Activated CD8-positive, alpha-beta memory T cell treated with anti-CD3 and anti-CD28 coated beads, Interleukin-2, amount 10 ng/mL, durations not matched to agents 7 days and 5 days (primary cell): ENCODE measurements around the gene AKAP10. TPM values are rescaled to one million over a fixed set of nuclear protein-coding genes. Genes with fewer than 3 reads are reported as not detected.
A peak's percentile ranks its signal among the peaks of the same experiment; 100 is the strongest.

Experiments
- ATAC-seq: fragments of 150-1000 bp; cut with Tn5 transposase; one replicate; pipeline ENCODE4 v1.10.0; 2021; ENCODE audit warnings: moderate library complexity
- CTCF ChIA-PET: fragments of 350-600 bp; sonication (Branson Sonifier 250); formaldehyde crosslinking; loops from one replicate; lab custom pipeline; 2021; ENCODE audit warnings: antibody characterized with exemption; lab: Charles Lee
- DNase-seq: peaks from one replicate; pipeline ENCODE4 v3.0.0-alpha.2; 2020
- H3K27ac Mint-ChIP-seq: one replicate; pipeline ENCODE4 v1.8.0; 2021; ENCODE audit warnings: mild to moderate bottlenecking, mixed read lengths
- H3K27me3 Mint-ChIP-seq: one replicate; pipeline ENCODE4 v1.8.0; 2021; ENCODE audit warnings: mixed read lengths
- H3K36me3 Mint-ChIP-seq: one replicate; pipeline ENCODE4 v1.8.0; 2021; ENCODE audit warnings: mild to moderate bottlenecking, mixed read lengths
- H3K4me1 Mint-ChIP-seq: one replicate; pipeline ENCODE4 v1.8.0; 2021; ENCODE audit warnings: mixed read lengths
- H3K4me3 Mint-ChIP-seq: one replicate; pipeline ENCODE4 v1.8.0; 2021; ENCODE audit warnings: mild to moderate bottlenecking, moderate library complexity, mixed read lengths
- H3K9me3 Mint-ChIP-seq: one replicate; pipeline ENCODE4 v1.8.0; 2022; ENCODE audit warnings: low read depth, mixed read lengths
- total RNA-seq, 2 experiments: library from RNA; stranded (reverse); gene quantifications; one replicate each; pipeline ENCODE4 v1.2.3, GENCODE V29; 2021

The AKAP10 gene
- total RNA-seq, 2 experiments from 2014 or later: 34.3 to 44.6 TPM

DNA sequence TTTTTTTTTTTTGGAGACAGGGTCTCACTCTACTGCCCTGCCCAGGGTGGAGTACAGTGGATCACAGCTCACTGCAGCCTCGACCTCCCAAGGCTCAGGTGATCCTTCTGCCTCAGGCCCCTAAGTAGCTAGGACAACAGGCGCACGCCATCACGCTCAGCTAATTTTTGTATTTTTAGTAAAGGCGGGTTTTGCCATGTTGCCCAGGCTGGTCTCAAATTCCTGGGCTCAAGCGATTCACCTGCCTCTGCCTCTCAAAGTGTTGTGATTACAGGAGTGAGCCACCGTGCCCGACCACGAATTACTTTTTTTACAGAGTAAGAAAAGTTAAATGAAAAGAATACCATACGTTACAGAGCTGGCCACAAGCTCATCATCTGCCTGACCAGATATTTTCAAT lies 38.9 kb downstream of the AKAP10 start:
- peaks cover 4% of the 10 kb centered on the region for H3K4me1 Mint-ChIP-seq
- no peak overlapping the region for H3K4me3 Mint-ChIP-seq
- ATAC-seq (no peak), DNase-seq (no peak)
- peaks cover 40% of the 10 kb centered on the region for H3K36me3 Mint-ChIP-seq
- H3K27me3 Mint-ChIP-seq: no peaks in the 10 kb centered on the region
- no peaks in the 10 kb centered on the region for H3K9me3 Mint-ChIP-seq
- H3K27ac Mint-ChIP-seq: no peak overlapping the region
- CTCF ChIA-PET: no interaction called here

DNA sequence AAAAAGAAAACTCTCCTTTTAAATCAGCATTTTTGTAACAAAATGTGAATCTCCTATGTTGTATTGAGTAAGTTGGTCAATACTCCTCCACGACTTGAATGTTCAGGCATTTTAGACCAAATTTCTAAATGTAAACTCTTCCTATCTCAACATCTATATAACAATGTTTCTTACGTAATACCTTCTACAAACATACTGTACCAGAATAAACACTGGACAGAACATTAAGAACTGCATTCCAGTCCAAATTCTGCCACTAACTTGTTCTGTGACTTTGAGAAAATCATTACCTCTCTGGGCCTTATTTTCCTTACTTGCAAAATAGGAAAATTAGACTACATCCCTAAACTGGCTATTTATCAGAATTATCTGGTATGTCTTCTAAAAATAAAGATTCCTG lies 40.1 kb downstream of the AKAP10 start:
- no peak overlapping the region for H3K4me3 Mint-ChIP-seq
- H3K9me3 Mint-ChIP-seq: no peaks in the 10 kb centered on the region
- ATAC-seq (no peak), DNase-seq (no peak)
- H3K27me3 Mint-ChIP-seq: no peaks in the 10 kb centered on the region
- peaks cover 45% of the 10 kb centered on the region for H3K36me3 Mint-ChIP-seq
- H3K27ac Mint-ChIP-seq: no peak overlapping the region
- CTCF ChIA-PET: no interaction called here
- H3K4me1 Mint-ChIP-seq: peaks cover 4% of the 10 kb centered on the region

DNA sequence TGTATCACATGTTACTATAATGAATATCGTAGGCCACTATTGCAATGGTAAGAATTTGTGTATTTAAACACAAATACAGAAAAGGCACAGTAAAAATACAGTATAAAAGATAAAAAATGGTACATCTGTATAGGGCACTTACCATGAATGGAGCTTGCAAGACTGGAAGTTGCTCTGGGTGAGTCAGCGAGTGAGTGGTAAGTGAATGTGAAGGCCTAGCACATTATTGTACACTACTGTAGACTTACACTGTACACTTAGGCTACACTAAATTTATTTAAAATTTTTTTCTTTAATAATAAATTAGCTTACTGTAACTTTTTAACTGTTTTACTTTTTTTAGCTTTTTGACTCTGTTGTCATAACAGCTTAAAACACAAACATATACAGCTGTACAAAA lies 42.5 kb downstream of the AKAP10 start:
- CTCF ChIA-PET: interaction anchor here (1.5 kb wide), 1 partner anchor 9 kb away, joined by 5 read pairs; no protein-coding TSS in a partner anchor
- Mint-ChIP-seq H3K4me3 (no peak overlapping the region), H3K27me3 (no peaks in the 10 kb centered on the region), H3K4me1 (no peaks in the 10 kb centered on the region), H3K9me3 (no peaks in the 10 kb centered on the region), H3K27ac (no peak overlapping the region), H3K36me3 (peaks cover 46% of the 10 kb centered on the region)
- ATAC-seq: no peak
- no peak for DNase-seq

DNA sequence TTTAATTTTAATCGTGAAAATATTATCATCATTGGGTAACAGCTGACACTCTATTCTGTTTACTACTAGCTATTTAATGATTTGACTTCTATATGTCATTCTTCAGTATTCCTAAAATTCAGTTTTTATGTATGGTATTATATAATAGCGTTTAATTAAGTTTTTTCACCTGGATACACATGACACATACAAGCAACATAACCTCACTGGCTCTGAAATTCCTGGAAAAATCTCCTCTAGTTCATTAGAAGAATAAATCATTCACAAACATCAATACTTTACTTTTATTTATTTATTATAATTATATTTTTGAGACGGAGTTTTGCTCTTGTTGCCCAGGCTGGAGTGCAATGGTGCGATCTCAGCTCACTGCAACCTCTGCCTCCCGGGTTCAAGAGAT lies 44.0 kb downstream of the AKAP10 start:
- CTCF ChIA-PET: no interaction called here
- DNase-seq: no peak

DNA sequence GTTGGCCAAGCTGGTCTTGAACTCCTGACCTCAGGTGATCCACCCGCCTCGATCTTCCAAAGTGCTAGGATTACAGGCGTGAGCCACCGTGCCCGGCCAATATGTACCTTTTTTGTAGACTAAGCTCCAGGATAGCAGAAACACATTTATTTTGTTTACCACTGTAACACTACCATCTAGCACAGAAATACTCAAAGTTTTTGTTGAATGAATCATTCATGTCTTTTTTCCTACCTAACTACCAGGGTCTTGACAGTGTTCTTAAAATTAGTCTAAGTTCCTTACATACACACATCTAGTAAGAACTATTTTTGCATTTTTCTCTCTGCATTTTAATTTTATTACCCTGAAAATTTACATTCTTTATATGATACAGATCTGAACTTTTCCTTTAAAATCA lies 44.4 kb downstream of the AKAP10 start:
- Mint-ChIP-seq H3K27me3 (no peaks in the 10 kb centered on the region), H3K4me3 (no peak overlapping the region), H3K27ac (no peak overlapping the region), H3K9me3 (no peaks in the 10 kb centered on the region), H3K36me3 (peaks cover 50% of the 10 kb centered on the region), H3K4me1 (peaks cover 12% of the 10 kb centered on the region)
- CTCF ChIA-PET: no interaction called here
- DNase-seq: no peak
- ATAC-seq: no peak

More for the DNA sequence above, 44.0 kb downstream of the AKAP10 start:
- Mint-ChIP-seq H3K36me3 (peaks cover 46% of the 10 kb centered on the region), H3K9me3 (no peaks in the 10 kb centered on the region), H3K4me1 (peaks cover 8% of the 10 kb centered on the region), H3K27ac (no peak overlapping the region), H3K4me3 (no peak overlapping the region), H3K27me3 (no peaks in the 10 kb centered on the region)
- no peak for ATAC-seq

DNA sequence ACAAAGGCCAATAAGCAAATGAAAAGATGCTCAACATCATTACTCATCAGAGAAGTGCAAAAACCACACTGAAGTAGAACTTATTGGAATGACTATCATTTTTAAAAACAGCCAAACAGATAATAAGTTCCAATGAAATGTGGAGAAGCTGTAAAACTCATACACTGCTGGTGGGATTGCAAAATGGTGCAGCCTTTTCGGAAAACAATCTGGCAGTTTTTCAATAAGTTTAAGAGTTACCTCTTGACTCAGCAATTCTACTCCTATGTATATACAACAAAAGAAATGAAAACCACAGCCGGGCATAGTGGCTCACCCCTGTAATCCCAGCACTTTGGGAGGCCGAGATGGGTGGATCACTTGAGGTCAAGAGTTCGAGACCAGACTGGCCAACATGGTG lies 49.3 kb downstream of the AKAP10 start:
- Mint-ChIP-seq H3K27me3 (no peaks in the 10 kb centered on the region), H3K27ac (peak overlapping the region; percentile 11), H3K4me1 (peaks cover 15% of the 10 kb centered on the region), H3K9me3 (no peaks in the 10 kb centered on the region), H3K4me3 (no peak overlapping the region), H3K36me3 (peaks cover 60% of the 10 kb centered on the region)
- ATAC-seq (no peak), DNase-seq (no peak)
- CTCF ChIA-PET: no interaction called here

DNA sequence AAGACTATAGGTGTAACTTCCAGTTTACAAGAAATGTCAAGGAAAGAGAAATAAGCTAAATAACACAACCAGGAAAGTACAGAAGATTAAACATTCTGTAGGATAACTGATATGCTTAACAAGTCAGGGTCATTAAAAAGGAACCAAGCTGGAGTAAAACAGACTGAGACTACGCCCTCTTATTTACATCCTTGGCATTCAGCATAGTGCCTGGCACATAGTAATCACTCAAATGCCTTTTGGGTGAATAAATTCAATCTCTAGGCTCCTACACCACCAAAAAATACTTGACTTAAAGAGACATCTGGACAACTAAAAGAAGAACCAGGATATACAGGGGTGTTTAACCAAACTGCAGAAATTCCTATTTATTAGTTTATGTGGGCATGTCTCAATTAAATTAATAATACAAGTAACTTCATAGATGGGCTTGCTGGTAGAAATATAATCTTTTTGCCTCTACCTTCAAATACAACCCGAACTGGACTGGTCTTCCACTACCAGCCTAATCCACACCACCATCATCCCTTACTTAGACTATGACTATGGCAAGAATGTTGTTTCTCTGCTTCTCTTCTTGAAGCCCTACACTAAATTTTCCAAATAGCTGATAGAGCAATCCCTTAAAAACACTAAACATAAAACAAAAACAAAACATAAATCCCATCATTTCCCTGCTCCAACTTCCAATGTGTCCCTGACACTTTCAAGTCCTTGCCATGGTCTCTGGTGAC lies 62.2 kb downstream of the AKAP10 start:
- ATAC-seq (no peak), DNase-seq (no peak)
- CTCF ChIA-PET: no interaction called here
- Mint-ChIP-seq H3K9me3 (no peaks in the 10 kb centered on the region), H3K36me3 (peaks cover 39% of the 10 kb centered on the region), H3K4me1 (peaks cover 2% of the 10 kb centered on the region), H3K27ac (no peak overlapping the region), H3K4me3 (no peak overlapping the region), H3K27me3 (no peaks in the 10 kb centered on the region)

DNA sequence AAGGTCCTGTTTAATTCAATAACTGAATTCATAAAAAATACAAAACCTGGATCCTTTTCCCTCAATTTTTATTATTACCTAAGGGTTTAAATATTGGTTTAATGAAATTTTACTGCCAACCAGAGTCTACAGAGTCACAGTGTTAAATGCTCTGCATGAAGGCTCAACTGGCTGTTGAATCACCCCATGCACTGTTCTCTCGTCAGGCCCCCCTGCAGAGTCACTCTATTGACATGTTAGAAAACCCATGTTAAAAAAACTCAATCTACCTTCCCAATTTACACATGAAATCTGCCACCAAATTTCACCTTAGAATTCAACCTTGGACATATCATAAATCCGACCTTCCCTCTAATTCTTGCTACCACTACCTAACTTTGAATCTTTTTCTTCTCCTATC lies 66.6 kb downstream of the AKAP10 start:
- ATAC-seq: no peak
- Mint-ChIP-seq H3K27ac (no peak overlapping the region), H3K9me3 (no peaks in the 10 kb centered on the region), H3K27me3 (no peaks in the 10 kb centered on the region), H3K36me3 (peaks cover 45% of the 10 kb centered on the region), H3K4me3 (no peak overlapping the region), H3K4me1 (peaks cover 2% of the 10 kb centered on the region)
- no peak for DNase-seq
- CTCF ChIA-PET: interaction anchor here (1.3 kb wide), 1 partner anchor 144 kb away, joined by 3 read pairs; no protein-coding TSS in a partner anchor

DNA sequence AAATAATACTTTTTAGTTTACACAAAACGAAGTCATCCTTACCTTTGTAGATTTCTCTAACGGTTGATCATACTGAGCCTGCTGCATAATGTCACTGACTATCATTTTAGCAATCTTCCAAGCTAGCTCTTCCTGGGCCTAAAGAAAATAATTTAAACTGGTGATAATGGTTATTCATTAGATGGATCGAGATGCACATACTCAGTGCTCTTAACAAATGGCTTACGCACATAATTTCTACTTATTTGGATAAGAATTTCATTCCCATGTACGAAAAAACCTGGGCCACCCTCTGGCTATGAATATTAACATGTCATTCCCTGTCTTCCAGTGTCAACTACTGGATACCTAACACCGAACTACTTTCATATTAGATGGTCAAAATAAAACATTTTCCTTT lies 68.5 kb downstream of the AKAP10 start:
- CTCF ChIA-PET: no interaction called here
- H3K36me3 Mint-ChIP-seq: peaks cover 45% of the 10 kb centered on the region

DNA sequence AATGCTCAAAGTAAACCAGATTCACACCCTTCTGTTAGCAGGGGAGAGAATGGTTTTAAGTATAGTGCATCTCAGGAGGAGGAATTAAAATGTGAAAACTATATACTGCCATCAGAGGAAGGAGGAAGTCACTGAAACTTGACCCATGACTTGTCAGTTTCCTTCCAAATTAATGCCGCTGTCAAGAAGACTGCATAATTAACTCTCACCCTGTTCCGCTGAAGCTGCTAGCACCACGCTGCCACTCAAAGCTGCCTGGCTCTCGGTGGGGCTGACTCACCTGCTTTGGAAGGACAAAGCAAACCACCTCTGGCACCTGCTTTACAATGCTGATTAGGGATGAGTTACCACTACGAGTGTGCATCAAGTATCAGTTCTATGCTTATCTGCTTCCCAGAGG lies 72.1 kb downstream of the AKAP10 start:
- CTCF ChIA-PET: no interaction called here
- no peak for ATAC-seq
- H3K36me3 Mint-ChIP-seq: peaks cover 51% of the 10 kb centered on the region

More for the DNA sequence above, 68.5 kb downstream of the AKAP10 start:
- ATAC-seq (no peak), DNase-seq (no peak)
- no peaks in the 10 kb centered on the region for H3K9me3 Mint-ChIP-seq
- H3K4me3 Mint-ChIP-seq: no peak overlapping the region
- no peak overlapping the region for H3K27ac Mint-ChIP-seq
- H3K4me1 Mint-ChIP-seq: peaks cover 2% of the 10 kb centered on the region
- H3K27me3 Mint-ChIP-seq: no peaks in the 10 kb centered on the region

DNA sequence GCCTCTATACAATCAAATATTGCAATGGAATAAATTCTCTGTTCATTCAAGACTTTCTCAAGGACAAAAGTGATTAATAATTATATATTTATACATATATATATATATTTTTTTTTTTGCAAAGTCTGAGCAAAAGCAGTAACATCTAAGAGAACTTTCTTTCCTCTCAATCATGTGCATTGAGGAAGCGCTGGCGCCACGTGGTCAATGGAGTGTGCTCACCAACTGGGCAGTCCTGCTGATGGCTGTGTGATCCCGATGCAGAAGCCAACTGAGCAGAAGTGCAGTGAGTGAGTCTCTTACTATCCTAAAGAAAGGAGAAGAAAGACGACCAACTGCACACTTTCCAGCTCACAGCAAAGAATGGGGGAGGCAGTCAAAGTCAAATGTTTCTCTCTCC lies 72.7 kb downstream of the AKAP10 start:
- Mint-ChIP-seq H3K4me1 (no peaks in the 10 kb centered on the region), H3K36me3 (peaks cover 51% of the 10 kb centered on the region), H3K27ac (no peak overlapping the region)

More for the DNA sequence above, 72.1 kb downstream of the AKAP10 start:
- Mint-ChIP-seq H3K27me3 (no peaks in the 10 kb centered on the region), H3K4me1 (no peaks in the 10 kb centered on the region), H3K4me3 (no peak overlapping the region), H3K9me3 (no peaks in the 10 kb centered on the region), H3K27ac (no peak overlapping the region)
- DNase-seq: no peak

DNA sequence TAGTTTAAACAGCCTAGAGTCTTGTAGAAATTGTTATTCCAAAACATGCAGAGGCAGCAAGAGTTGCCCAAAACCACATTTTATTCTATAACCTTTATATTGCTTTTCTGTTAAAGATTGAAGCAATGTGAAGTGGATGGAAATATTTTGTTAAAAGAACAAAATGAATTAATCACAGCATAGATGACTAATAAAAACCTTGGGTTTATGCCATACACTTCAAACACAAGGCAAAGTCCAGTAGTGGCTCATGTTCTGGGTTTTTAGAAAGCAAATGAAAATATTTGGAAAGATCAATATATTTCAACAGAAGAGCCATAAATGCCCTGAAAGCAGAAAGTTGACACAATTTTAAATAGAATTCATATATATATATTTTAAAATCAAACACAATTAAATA lies 73.2 kb downstream of the AKAP10 start:
- DNase-seq (no peak), ATAC-seq (no peak)
- Mint-ChIP-seq H3K9me3 (no peaks in the 10 kb centered on the region), H3K27me3 (no peaks in the 10 kb centered on the region), H3K4me3 (no peak overlapping the region), H3K27ac (no peak overlapping the region), H3K4me1 (no peaks in the 10 kb centered on the region), H3K36me3 (peaks cover 48% of the 10 kb centered on the region)
- CTCF ChIA-PET: no interaction called here

More for the DNA sequence above, 72.7 kb downstream of the AKAP10 start:
- Mint-ChIP-seq H3K27me3 (no peaks in the 10 kb centered on the region), H3K9me3 (no peaks in the 10 kb centered on the region), H3K4me3 (no peak overlapping the region)
- no peak for ATAC-seq
- no peak for DNase-seq
- CTCF ChIA-PET: no interaction called here

DNA sequence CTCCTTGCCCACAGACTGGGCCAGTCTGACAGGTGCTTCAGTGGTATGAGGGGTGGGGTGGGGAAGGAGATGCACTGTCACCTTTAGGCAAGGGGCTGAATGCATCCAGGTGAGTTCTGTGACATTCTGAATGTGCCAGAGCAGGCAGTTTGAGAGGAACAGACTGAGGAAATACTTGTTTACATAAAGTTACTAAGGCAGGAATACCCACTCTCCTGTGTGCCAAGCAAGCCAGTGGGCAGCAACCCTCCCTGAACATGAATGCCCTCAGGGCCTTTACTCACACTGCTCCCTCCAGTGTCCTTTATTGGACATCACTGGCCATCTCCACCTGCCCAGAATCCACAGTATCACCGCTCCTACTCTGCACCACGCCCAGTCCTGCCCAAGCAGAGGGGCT lies 76.8 kb downstream of the AKAP10 start:
- H3K27me3 Mint-ChIP-seq: no peaks in the 10 kb centered on the region
- no peak overlapping the region for H3K27ac Mint-ChIP-seq
- ATAC-seq: no peak
- no peaks in the 10 kb centered on the region for H3K4me1 Mint-ChIP-seq
- no peak for DNase-seq
- H3K4me3 Mint-ChIP-seq: no peak overlapping the region
- H3K36me3 Mint-ChIP-seq: peaks cover 28% of the 10 kb centered on the region
- CTCF ChIA-PET: no interaction called here
- H3K9me3 Mint-ChIP-seq: no peaks in the 10 kb centered on the region

DNA sequence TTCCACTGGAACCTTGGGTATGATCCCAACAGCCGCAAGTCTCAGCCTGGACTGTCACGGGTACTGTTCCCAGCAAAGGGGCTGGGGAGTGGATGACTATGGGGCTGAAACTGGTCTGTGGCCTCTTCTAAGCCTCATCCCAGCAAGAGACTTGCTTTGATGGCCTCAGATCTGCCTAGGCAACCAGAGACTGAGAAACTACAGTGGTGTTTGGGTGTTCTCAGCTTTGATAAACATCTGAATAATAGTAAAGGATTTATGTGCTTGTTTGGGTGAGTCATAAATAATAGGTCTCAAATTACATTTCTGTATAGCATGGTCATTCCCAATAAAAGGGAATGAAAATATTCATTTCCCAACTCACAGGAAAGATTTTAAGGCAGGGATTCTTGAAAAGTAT lies 79.7 kb downstream of the AKAP10 start:
- H3K36me3 Mint-ChIP-seq: peaks cover 10% of the 10 kb centered on the region
- DNase-seq (no peak), ATAC-seq (no peak)
- no peaks in the 10 kb centered on the region for H3K27me3 Mint-ChIP-seq
- no peaks in the 10 kb centered on the region for H3K9me3 Mint-ChIP-seq
- H3K27ac Mint-ChIP-seq: no peak overlapping the region
- CTCF ChIA-PET: no interaction called here
- H3K4me3 Mint-ChIP-seq: no peak overlapping the region
- no peaks in the 10 kb centered on the region for H3K4me1 Mint-ChIP-seq
